Ishikawa (cell line): ENCODE data around the gene CRTC1.

ENCODE experiments used
- CEBPB ChIP-seq: IDR thresholded peaks from 2 replicates; pipeline ENCODE4 v1.6.1; 2012
- CREB1 ChIP-seq: IDR thresholded peaks from 2 replicates; pipeline ENCODE4 v1.6.1; 2012; ENCODE audit warnings: low read depth
- EGR1 ChIP-seq: IDR thresholded peaks from 2 replicates; pipeline ENCODE4 v1.6.1; 2012
- EP300 ChIP-seq: IDR thresholded peaks from 2 replicates; pipeline ENCODE4 v1.6.1; 2012; ENCODE audit warnings: borderline replicate concordance
- FOXM1 ChIP-seq: IDR thresholded peaks from 2 replicates; pipeline ENCODE4 v1.6.1; 2012; ENCODE audit warnings: low read depth, borderline replicate concordance
- MAX ChIP-seq: IDR thresholded peaks from 2 replicates; pipeline ENCODE4 v1.6.1; 2012
- NFIC ChIP-seq: IDR thresholded peaks from 2 replicates; pipeline ENCODE4 v1.6.1; 2012
- RAD21 ChIP-seq: IDR thresholded peaks from 2 replicates; pipeline ENCODE4 v1.6.1; 2012; ENCODE audit warnings: low read depth
- REST ChIP-seq: IDR thresholded peaks from 2 replicates; pipeline ENCODE4 v1.6.1; 2012; ENCODE audit warnings: low read depth, mild to moderate bottlenecking
- TAF1 ChIP-seq: IDR thresholded peaks from 2 replicates; pipeline ENCODE4 v1.6.1; 2012; ENCODE audit warnings: low read depth, mild to moderate bottlenecking
- TCF12 ChIP-seq: IDR thresholded peaks from 2 replicates; pipeline ENCODE4 v1.6.1; 2012; ENCODE audit warnings: low read depth
- TEAD4 ChIP-seq: IDR thresholded peaks from 2 replicates; pipeline ENCODE4 v1.6.1; 2012
- USF1 ChIP-seq: IDR thresholded peaks from 2 replicates; pipeline ENCODE4 v1.6.1; 2012
- YY1 ChIP-seq: IDR thresholded peaks from 2 replicates; pipeline ENCODE4 v1.6.1; 2012; ENCODE audit warnings: low read depth
- ZBTB7A ChIP-seq: IDR thresholded peaks from 2 replicates; pipeline ENCODE4 v1.6.1; 2012; ENCODE audit warnings: low read depth

CRTC1 gene

GRCh38 chr19:18776736-18777135 is 93.3 kb downstream of the CRTC1 start:
- TF ChIP-seq EP300 (no peak), TEAD4 (peak; percentile 4; the same call in 1 of the 2 replicates)

DNA sequence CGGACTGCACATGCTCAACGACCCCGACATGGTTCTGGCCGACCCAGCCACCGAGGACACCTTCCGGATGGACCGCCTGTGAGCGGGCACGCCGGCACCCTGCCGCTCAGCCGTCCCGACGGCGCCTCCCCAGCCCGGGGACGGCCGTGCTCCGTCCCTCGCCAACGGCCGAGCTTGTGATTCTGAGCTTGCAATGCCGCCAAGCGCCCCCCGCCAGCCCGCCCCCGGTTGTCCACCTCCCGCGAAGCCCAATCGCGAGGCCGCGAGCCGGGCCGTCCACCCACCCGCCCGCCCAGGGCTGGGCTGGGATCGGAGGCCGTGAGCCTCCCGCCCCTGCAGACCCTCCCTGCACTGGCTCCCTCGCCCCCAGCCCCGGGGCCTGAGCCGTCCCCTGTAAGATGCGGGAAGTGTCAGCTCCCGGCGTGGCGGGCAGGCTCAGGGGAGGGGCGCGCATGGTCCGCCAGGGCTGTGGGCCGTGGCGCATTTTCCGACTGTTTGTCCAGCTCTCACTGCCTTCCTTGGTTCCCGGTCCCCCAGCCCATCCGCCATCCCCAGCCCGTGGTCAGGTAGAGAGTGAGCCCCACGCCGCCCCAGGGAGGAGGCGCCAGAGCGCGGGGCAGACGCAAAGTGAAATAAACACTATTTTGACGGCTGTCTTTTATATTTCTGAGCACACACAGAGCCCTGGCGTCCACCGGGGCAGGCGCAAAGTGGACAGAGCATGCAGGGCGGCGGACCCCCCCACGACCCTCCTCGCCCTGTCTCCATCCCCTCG is 94.0 kb downstream of the CRTC1 start:
- no peak for TF ChIP-seq NFIC
- no peak for TF ChIP-seq TAF1
- no peak for TF ChIP-seq TEAD4

DNA sequence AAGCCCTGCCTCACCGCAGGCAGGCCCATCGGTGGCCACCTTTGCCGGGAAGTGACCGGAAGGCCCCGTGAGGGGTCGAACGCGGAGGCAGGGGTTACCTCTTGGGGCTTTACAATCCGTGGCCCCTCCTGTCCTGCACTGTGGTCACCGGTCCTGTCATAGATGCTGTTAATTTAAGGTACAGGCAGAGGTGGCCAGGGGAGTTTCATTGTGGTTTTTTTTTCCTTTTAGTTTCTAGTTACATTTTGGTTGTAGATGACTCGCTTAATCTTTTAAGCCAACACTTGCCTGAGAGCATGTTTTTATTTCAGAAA is 94.6 kb downstream of the CRTC1 start:
- TF ChIP-seq NFIC (no peak), USF1 (no peak), MAX (no peak), ZBTB7A (no peak), CEBPB (no peak), TAF1 (no peak), CREB1 (no peak), TEAD4 (no peak), FOXM1 (no peak), TCF12 (no peak), EGR1 (no peak), REST (no peak), RAD21 (no peak), YY1 (no peak), EP300 (no peak)

GRCh38 chr19:18778826-18779495 is 95.5 kb downstream of the CRTC1 start:
- TF ChIP-seq USF1: no peak
- TF ChIP-seq REST: no peak
- TF ChIP-seq MAX: no peak
- no peak for TF ChIP-seq TEAD4
- TF ChIP-seq EP300: no peak

GRCh38 chr19:18780081-18780480 is 96.6 kb downstream of the CRTC1 start:
- no peak for TF ChIP-seq TAF1
- TF ChIP-seq RAD21: no peak
- no peak for TF ChIP-seq EP300
- TF ChIP-seq USF1: no peak
- no peak for TF ChIP-seq MAX
- no peak for TF ChIP-seq YY1
- no peak for TF ChIP-seq TCF12
- no peak for TF ChIP-seq REST
- TF ChIP-seq FOXM1: no peak
- no peak for TF ChIP-seq EGR1
- TF ChIP-seq ZBTB7A: no peak
- TF ChIP-seq CEBPB: no peak
- no peak for TF ChIP-seq NFIC
- TF ChIP-seq TEAD4: no peak
- no peak for TF ChIP-seq CREB1
